GM12878 (cell line): Measurements from ENCODE around the gene BICRAL. TPM values are rescaled to one million over a fixed set of nuclear protein-coding genes. Genes with fewer than 3 reads are reported as not detected.

Source experiments
- ASH2L ChIP-seq: fragments of 300-600, 200-600 bp; sonication (generic); IDR thresholded peaks from 2 replicates; pipeline ENCODE4 v1.6.1; 2017; ENCODE audit warnings: low read depth, mild to moderate bottlenecking, borderline replicate concordance
- CBX5 ChIP-seq: sonication (generic); IDR thresholded peaks from 2 replicates; pipeline ENCODE4 v1.6.1; 2016; ENCODE audit warnings: low read depth, moderate library complexity, mild to moderate bottlenecking, inconsistent platforms
- CHD4 ChIP-seq: fragments of 200-600 bp; sonication (generic); IDR thresholded peaks from 2 replicates; pipeline ENCODE4 v1.6.1; 2016; ENCODE audit warnings: mild to moderate bottlenecking
- CREM ChIP-seq: IDR thresholded peaks from 2 replicates; pipeline ENCODE4 v1.6.1; 2014; ENCODE audit warnings: antibody characterized with exemption, low read depth
- CTCF ChIP-seq, 3 experiments: IDR thresholded peaks in 2 of 3; conservative IDR thresholded peaks in 1 of 3; 2 replicates each; pipeline ENCODE4 v1.5.1; 2011; ENCODE audit warnings: low read depth in 3 of 3, low read length in 3 of 3, mild to moderate bottlenecking in 3 of 3, control low read depth in 2 of 3, moderate library complexity in 2 of 3, inconsistent platforms in 1 of 3, mixed read lengths in 1 of 3; ENCODE audit not compliant: control insufficient read depth in 2 of 3, insufficient read depth in 1 of 3; ENCODE audit errors: extremely low read depth in 1 of 3
- GATAD2B ChIP-seq: fragments of 450-650 bp; conservative IDR thresholded peaks from 2 replicates; pipeline ENCODE4 v1.6.1; 2017; ENCODE audit warnings: low read depth, mild to moderate bottlenecking, moderate library complexity
- HDAC2 ChIP-seq: fragments of 200-600 bp; sonication (generic); IDR thresholded peaks from 2 replicates; pipeline ENCODE4 v1.6.1; 2017
- IKZF1 ChIP-seq: fragments of 450-650 bp; conservative IDR thresholded peaks from 2 replicates; pipeline ENCODE4 v1.6.1; 2017; ENCODE audit warnings: antibody characterized with exemption, mild to moderate bottlenecking
- MAX ChIP-seq: IDR thresholded peaks from 2 replicates; pipeline ENCODE4 v1.6.1; 2012; ENCODE audit warnings: low read depth, low read length, improper control_type of control experiment
- NFIC ChIP-seq: IDR thresholded peaks from 2 replicates; pipeline ENCODE4 v1.6.1; 2012; ENCODE audit warnings: low read depth, mild to moderate bottlenecking, inconsistent platforms, low read length, moderate library complexity
- NKRF ChIP-seq: fragments of 450-650 bp; conservative IDR thresholded peaks from 2 replicates; pipeline ENCODE4 v1.6.1; 2017; ENCODE audit warnings: mild to moderate bottlenecking, moderate library complexity
- POLR2A ChIP-seq: IDR thresholded peaks from 2 replicates; pipeline ENCODE4 v1.6.1; 2011; ENCODE audit warnings: low read depth, mild to moderate bottlenecking, low read length
- SMAD1 ChIP-seq: fragments of 450-650 bp; IDR thresholded peaks from 2 replicates; pipeline ENCODE4 v1.6.1; 2018; ENCODE audit warnings: mild to moderate bottlenecking, low read depth; ENCODE audit not compliant: partially characterized antibody
- SREBF2 ChIP-seq: IDR thresholded peaks from 2 replicates; pipeline ENCODE4 v1.6.1; 2012; ENCODE audit warnings: mild to moderate bottlenecking, low read length
- SRF ChIP-seq, 2 experiments: IDR thresholded peaks; 2 replicates each; pipeline ENCODE4 v1.6.1; 2011; ENCODE audit warnings: low read depth in 2 of 2, low read length in 2 of 2, mild to moderate bottlenecking in 1 of 2, moderate library complexity in 1 of 2
- STAT1 ChIP-seq: fragments of 450-650 bp; conservative IDR thresholded peaks from 2 replicates; pipeline ENCODE4 v1.6.1; 2014; ENCODE audit warnings: antibody characterized with exemption, mild to moderate bottlenecking
- USF2 ChIP-seq: IDR thresholded peaks from 2 replicates; pipeline ENCODE4 v1.6.1; 2011; ENCODE audit warnings: low read depth, low read length, improper control_type of control experiment, borderline replicate concordance
- ZNF274 ChIP-seq: IDR thresholded peaks from one replicate; pipeline ENCODE4 v1.8.0; 2011; ENCODE audit not compliant: insufficient read length, insufficient read depth
- polyA plus RNA-seq, 11 experiments: library from polyadenylated mRNA; depleted of rRNA in 4 of 11; unstranded in 6 of 11; stranded (reverse) in 5 of 11; fragments of >200 nt; fragmentation: Nextera tagmentation in 4 of 11; fragmentation: Illumina TruSeq in 1 of 11; extraction: Ambion mirVana in 4 of 11; extraction: Trizol in 1 of 11; gene quantifications; 1 replicate in 1 of 11; 2 replicates in 10 of 11; pipeline versions ENCODE4 v1.2.1 to v1.2.3, GENCODE V29; 2011 to 2016; ENCODE audit warnings: inconsistent platforms in 2 of 11, missing spikeins in 2 of 11, low read depth in 1 of 11
- total RNA-seq, 4 experiments: library from RNA; depleted of rRNA in 3 of 4; stranded (reverse); fragments of >200 nt in 3 of 4; fragmentation: Illumina TruSeq in 1 of 4; extraction: Trizol in 1 of 4; gene quantifications; 2 replicates each; pipeline versions ENCODE4 v1.2.1 to v1.2.3, GENCODE V29; 2013 to 2021
- TF ChIP-seq, protein P1 (sequence below): fragments of 450-650 bp; IDR thresholded peaks from 2 replicates; pipeline ENCODE4 v1.6.1; 2014; ENCODE audit warnings: mild to moderate bottlenecking

The BICRAL gene
- total and polyA plus RNA-seq, 10 of the 15 experiments (the other 5 are each of a cell fraction or from before 2014, with no cell fraction given) = 1.9 to 16.6 (median 8.5) TPM

- TF ChIP-seq SRF (IDR thresholded peaks at IDR 0.05; ENCODE audit: low read depth in 2 of 2, low read length in 2 of 2) (0 out of 4 replicates have a peak, but pooled peaks of 1 of the 2 experiments have one; percentile 22), POLR2A (no peak), SREBF2 (no peak), SMAD1 (no peak), HDAC2 (no peak), MAX (no peak), GATAD2B (no peak), CTCF (IDR thresholded peaks at IDR 0.05 in 2 of 3, conservative IDR thresholded peaks at IDR 0.05 in 1 of 3; ENCODE audit: control insufficient read depth in 2 of 3, extremely low read depth in 1 of 3, insufficient read depth in 1 of 3, low read depth in 3 of 3, low read length in 3 of 3) (no peak), CBX5 (0 out of 2 replicates have a peak, but pooled peaks have one; percentile 35), IKZF1 (peak; percentile 57; the same call in 1 of the 2 replicates), STAT1 (no peak), NKRF (no peak), NFIC (peak; percentile 92), ZNF274 (no peak), USF2 (no peak), CHD4 (no peak), ASH2L (no peak), CREM (peak; percentile 26; the same call in 1 of the 2 replicates)
- TF ChIP-seq, protein P1, sequence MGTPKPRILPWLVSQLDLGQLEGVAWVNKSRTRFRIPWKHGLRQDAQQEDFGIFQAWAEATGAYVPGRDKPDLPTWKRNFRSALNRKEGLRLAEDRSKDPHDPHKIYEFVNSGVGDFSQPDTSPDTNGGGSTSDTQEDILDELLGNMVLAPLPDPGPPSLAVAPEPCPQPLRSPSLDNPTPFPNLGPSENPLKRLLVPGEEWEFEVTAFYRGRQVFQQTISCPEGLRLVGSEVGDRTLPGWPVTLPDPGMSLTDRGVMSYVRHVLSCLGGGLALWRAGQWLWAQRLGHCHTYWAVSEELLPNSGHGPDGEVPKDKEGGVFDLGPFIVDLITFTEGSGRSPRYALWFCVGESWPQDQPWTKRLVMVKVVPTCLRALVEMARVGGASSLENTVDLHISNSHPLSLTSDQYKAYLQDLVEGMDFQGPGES = no peak
These were observed 4.6 kb upstream of the BICRAL start (continued) for GRCh38 chr6:42777126-42777822.
